IMR-90 (cell line): Measurements from ENCODE around the gene NTN4.
A peak's percentile ranks its signal among the peaks of the same experiment; 100 is the strongest.

Experiments used
- MAZ ChIP-seq: IDR thresholded peaks from 2 replicates; pipeline ENCODE4 v1.6.1; 2012; ENCODE audit warnings: low read depth, mild to moderate bottlenecking, low read length, improper control_type of control experiment, moderate library complexity, borderline replicate concordance
- POLR2A ChIP-seq: IDR thresholded peaks from 2 replicates; pipeline ENCODE4 v1.6.1; 2012; ENCODE audit warnings: mild to moderate bottlenecking, low read depth, low read length
- TF ChIP-seq, protein P1 (sequence below): fragments of 150-350 bp; IDR thresholded peaks from 2 replicates; pipeline ENCODE4 v1.6.1; 2016; ENCODE audit warnings: low read depth, mild to moderate bottlenecking, low read length, moderate library complexity, borderline replicate concordance
- TF ChIP-seq, protein P2 (sequence below): conservative IDR thresholded peaks from 2 replicates; pipeline ENCODE4 v1.5.1; 2012; ENCODE audit warnings: mild to moderate bottlenecking, low read depth, low read length, improper control_type of control experiment
- TF ChIP-seq, protein P3 (sequence below): fragments of 150-350 bp; IDR thresholded peaks from 2 replicates; pipeline ENCODE4 v1.6.1; 2017; ENCODE audit warnings: mild to moderate bottlenecking, antibody characterized with exemption, low read length, low read depth

DNA sequence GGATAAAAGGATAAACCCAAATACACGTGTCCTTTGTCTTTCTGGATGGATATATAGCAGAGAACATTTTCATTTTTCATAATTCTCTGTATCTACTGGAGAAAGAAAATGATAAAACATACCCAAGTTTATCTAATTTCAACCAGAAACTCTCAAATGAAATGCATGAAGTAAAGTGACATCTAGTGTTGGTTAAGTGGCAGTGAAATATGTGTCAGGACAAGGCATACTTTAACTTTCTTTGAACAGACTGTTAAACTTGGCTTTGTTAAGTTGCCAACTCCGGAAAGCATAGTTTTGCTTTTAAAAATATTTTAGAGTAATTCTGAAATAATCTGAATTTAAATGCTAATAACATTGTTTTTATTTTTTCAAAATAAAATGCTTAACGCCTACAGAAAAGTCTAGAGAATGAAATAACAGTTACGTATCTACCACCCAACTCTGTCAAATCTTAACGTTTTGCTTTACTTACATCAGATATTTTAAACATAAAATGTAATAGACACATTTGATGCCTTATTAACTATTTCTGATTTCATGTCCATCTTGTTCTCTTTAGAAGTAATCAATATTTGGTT lies 25.2 kb upstream of the NTN4 start:
- TF ChIP-seq, protein P1, sequence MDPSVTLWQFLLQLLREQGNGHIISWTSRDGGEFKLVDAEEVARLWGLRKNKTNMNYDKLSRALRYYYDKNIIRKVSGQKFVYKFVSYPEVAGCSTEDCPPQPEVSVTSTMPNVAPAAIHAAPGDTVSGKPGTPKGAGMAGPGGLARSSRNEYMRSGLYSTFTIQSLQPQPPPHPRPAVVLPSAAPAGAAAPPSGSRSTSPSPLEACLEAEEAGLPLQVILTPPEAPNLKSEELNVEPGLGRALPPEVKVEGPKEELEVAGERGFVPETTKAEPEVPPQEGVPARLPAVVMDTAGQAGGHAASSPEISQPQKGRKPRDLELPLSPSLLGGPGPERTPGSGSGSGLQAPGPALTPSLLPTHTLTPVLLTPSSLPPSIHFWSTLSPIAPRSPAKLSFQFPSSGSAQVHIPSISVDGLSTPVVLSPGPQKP, result no peak
- TF ChIP-seq POLR2A (peak; percentile 45; the same call in 1 of the 2 replicates), MAZ (no peak)
- TF ChIP-seq, protein P2, sequence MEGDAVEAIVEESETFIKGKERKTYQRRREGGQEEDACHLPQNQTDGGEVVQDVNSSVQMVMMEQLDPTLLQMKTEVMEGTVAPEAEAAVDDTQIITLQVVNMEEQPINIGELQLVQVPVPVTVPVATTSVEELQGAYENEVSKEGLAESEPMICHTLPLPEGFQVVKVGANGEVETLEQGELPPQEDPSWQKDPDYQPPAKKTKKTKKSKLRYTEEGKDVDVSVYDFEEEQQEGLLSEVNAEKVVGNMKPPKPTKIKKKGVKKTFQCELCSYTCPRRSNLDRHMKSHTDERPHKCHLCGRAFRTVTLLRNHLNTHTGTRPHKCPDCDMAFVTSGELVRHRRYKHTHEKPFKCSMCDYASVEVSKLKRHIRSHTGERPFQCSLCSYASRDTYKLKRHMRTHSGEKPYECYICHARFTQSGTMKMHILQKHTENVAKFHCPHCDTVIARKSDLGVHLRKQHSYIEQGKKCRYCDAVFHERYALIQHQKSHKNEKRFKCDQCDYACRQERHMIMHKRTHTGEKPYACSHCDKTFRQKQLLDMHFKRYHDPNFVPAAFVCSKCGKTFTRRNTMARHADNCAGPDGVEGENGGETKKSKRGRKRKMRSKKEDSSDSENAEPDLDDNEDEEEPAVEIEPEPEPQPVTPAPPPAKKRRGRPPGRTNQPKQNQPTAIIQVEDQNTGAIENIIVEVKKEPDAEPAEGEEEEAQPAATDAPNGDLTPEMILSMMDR, result peak; percentile 80
- TF ChIP-seq, protein P3, sequence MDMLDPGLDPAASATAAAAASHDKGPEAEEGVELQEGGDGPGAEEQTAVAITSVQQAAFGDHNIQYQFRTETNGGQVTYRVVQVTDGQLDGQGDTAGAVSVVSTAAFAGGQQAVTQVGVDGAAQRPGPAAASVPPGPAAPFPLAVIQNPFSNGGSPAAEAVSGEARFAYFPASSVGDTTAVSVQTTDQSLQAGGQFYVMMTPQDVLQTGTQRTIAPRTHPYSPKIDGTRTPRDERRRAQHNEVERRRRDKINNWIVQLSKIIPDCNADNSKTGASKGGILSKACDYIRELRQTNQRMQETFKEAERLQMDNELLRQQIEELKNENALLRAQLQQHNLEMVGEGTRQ, result no peak
